ENCODE measurements around the gene CNOT6. TPM values are rescaled to one million over a fixed set of nuclear protein-coding genes. Genes with fewer than 3 reads are reported as not detected.

CNOT6 gene
- total RNA-seq, 1 experiment from 2014 or later: 59.1 TPM

GRCh38 chr5:180474569-180474968, 19.6 kb upstream of the CNOT6 start:
- no peaks in the 10 kb centered on the region for H3K79me2 ChIP-seq (ENCODE audit: insufficient read depth, low read length)
- H2AFZ ChIP-seq (ENCODE audit: low read depth, low read length, poor library complexity, severe bottlenecking): no peak overlapping the region
- ATAC-seq (no peak), DNase-seq (ENCODE audit: low read depth, low spot score) (no peak)
- no peaks in the 10 kb centered on the region for H3K36me3 ChIP-seq (ENCODE audit: control insufficient read depth in 1 of 2, insufficient read depth in 2 of 2, low read length in 2 of 2)
- no peak overlapping the region for H3K27ac ChIP-seq (ENCODE audit: low read depth, low read length)
- no peaks in the 10 kb centered on the region for H3K4me1 ChIP-seq (ENCODE audit: control insufficient read depth in 1 of 2, insufficient read depth in 2 of 2, low read length in 2 of 2)
- no peak overlapping the region for H3K4me3 ChIP-seq (replicated peaks in 1 of 2; ENCODE audit: low read depth in 1 of 2, low read length in 2 of 2)
- no peaks in the 10 kb centered on the region for H4K20me1 ChIP-seq (ENCODE audit: insufficient read depth)
- TF ChIP-seq, protein P1, sequence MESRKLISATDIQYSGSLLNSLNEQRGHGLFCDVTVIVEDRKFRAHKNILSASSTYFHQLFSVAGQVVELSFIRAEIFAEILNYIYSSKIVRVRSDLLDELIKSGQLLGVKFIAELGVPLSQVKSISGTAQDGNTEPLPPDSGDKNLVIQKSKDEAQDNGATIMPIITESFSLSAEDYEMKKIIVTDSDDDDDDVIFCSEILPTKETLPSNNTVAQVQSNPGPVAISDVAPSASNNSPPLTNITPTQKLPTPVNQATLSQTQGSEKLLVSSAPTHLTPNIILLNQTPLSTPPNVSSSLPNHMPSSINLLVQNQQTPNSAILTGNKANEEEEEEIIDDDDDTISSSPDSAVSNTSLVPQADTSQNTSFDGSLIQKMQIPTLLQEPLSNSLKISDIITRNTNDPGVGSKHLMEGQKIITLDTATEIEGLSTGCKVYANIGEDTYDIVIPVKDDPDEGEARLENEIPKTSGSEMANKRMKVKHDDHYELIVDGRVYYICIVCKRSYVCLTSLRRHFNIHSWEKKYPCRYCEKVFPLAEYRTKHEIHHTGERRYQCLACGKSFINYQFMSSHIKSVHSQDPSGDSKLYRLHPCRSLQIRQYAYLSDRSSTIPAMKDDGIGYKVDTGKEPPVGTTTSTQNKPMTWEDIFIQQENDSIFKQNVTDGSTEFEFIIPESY (IDR thresholded peaks at IDR 0.05; ENCODE audit: extremely low read depth, insufficient replicate concordance, low read length): no peak
- TF ChIP-seq ZNF274 (IDR thresholded peaks at IDR 0.05; ENCODE audit: low read depth, low read length): no peak
- no peak for TF ChIP-seq TCF7L2 (IDR thresholded peaks at IDR 0.05; ENCODE audit: borderline replicate concordance, extremely low read depth, insufficient read depth, insufficient read length)
- TF ChIP-seq FOSL1 (IDR thresholded peaks at IDR 0.05; ENCODE audit: low read depth): no peak
- no peak for TF ChIP-seq POLR2AphosphoS5 (IDR thresholded peaks at IDR 0.05; ENCODE audit: low read depth, low read length)
- TF ChIP-seq, protein P2, sequence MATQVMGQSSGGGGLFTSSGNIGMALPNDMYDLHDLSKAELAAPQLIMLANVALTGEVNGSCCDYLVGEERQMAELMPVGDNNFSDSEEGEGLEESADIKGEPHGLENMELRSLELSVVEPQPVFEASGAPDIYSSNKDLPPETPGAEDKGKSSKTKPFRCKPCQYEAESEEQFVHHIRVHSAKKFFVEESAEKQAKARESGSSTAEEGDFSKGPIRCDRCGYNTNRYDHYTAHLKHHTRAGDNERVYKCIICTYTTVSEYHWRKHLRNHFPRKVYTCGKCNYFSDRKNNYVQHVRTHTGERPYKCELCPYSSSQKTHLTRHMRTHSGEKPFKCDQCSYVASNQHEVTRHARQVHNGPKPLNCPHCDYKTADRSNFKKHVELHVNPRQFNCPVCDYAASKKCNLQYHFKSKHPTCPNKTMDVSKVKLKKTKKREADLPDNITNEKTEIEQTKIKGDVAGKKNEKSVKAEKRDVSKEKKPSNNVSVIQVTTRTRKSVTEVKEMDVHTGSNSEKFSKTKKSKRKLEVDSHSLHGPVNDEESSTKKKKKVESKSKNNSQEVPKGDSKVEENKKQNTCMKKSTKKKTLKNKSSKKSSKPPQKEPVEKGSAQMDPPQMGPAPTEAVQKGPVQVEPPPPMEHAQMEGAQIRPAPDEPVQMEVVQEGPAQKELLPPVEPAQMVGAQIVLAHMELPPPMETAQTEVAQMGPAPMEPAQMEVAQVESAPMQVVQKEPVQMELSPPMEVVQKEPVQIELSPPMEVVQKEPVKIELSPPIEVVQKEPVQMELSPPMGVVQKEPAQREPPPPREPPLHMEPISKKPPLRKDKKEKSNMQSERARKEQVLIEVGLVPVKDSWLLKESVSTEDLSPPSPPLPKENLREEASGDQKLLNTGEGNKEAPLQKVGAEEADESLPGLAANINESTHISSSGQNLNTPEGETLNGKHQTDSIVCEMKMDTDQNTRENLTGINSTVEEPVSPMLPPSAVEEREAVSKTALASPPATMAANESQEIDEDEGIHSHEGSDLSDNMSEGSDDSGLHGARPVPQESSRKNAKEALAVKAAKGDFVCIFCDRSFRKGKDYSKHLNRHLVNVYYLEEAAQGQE (IDR thresholded peaks at IDR 0.05; ENCODE audit: low read depth): no peak
- TF ChIP-seq EZH2 (IDR thresholded peaks at IDR 0.05): no peak
- no peak for TF ChIP-seq CBX3 (IDR thresholded peaks at IDR 0.05; ENCODE audit: low read depth)
- TF ChIP-seq ZFX (IDR thresholded peaks at IDR 0.05): no peak
- no peak for TF ChIP-seq SIN3A (IDR thresholded peaks at IDR 0.05; ENCODE audit: low read depth)
- no peak for TF ChIP-seq EGR1 (IDR thresholded peaks at IDR 0.05; ENCODE audit: low read depth)
- TF ChIP-seq YY1 (IDR thresholded peaks at IDR 0.05; ENCODE audit: extremely low read depth, insufficient replicate concordance, low read depth, low read length): no peak
- TF ChIP-seq CEBPB (IDR thresholded peaks at IDR 0.05; ENCODE audit: low read depth): no peak
- no peak for TF ChIP-seq MAX (IDR thresholded peaks at IDR 0.05)
- TF ChIP-seq CTCF (IDR thresholded peaks at IDR 0.05 in 2 of 3, conservative IDR thresholded peaks at IDR 0.05 in 1 of 3; ENCODE audit: borderline replicate concordance in 1 of 3, insufficient read depth in 1 of 3, low read depth in 2 of 3, low read length in 2 of 3): no peak
- TF ChIP-seq SP1 (IDR thresholded peaks at IDR 0.05; ENCODE audit: low read depth): no peak
- TF ChIP-seq POLR2A (IDR thresholded peaks at IDR 0.05; ENCODE audit: borderline replicate concordance, extremely low read depth, insufficient read depth, insufficient read length): no peak
- TF ChIP-seq ELF1 (IDR thresholded peaks at IDR 0.05; ENCODE audit: borderline replicate concordance, low read depth): no peak
- H3K9me3 ChIP-seq (ENCODE audit: control insufficient read depth in 1 of 2, insufficient read depth in 1 of 2, low read depth in 1 of 2, low read length in 2 of 2): no peaks in the 10 kb centered on the region
- H3K27me3 ChIP-seq (ENCODE audit: insufficient read depth, low read length): no peaks in the 10 kb centered on the region
- no peak overlapping the region for H3K4me2 ChIP-seq (ENCODE audit: low read length)
- BruUV-seq (replicated peaks): no TSS peak
- CTCF ChIA-PET: interaction anchor here (1.1 kb wide), 1 partner anchor 143 kb away, joined by 3 read pairs; no protein-coding TSS in a partner anchor
- POLR2A ChIA-PET: no interaction called here
- H3K9me2 ChIP-seq (ENCODE audit: insufficient read depth): no peaks in the 10 kb centered on the region
- no peak overlapping the region for H3K9ac ChIP-seq (ENCODE audit: low read length)
- intact Hi-C loops (cut with micrococcal nuclease): loop anchor here (10.0 kb wide), 1 partner anchor 270 kb away; the partner anchor contains the start of gene RASGEF1C
- RAD21 ChIA-PET (ENCODE audit: low non-redundant PET in 1 of 2, low total read pairs in 2 of 2, uncharacterized antibody in 2 of 2, unreplicated experiment in 2 of 2): no interaction called here

All from HCT116 (cell line).